ENCODE results near the gene TMCO4.

Gene TMCO4

DNA sequence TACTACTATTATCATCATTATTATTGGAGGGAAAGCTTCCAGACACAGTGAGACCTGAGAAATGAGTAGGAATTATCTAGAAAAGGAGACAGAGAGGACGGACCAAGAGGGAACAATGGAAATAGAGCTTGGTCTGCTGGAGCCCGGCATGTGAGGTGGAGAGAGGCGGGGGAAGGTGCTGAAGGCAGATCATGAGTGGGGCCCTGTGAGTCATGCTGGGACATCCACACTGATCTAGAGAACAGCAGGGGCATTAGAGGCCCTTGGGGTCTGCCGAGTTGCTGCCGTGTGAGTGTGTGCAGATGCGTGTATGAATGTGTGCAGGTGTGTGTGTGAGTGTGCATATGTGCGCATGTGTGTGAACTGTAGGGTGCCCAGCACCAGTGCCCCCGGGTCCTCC is 65.7 kb downstream of the TMCO4 start:
- TF ChIP-seq CTCF (IDR thresholded peaks at IDR 0.05; ENCODE audit: poor library complexity, severe bottlenecking): no peak
- ATAC-seq (ENCODE audit: low read depth) (no peak), DNase-seq (ENCODE audit: low spot score) (no peak)
- no peaks in the 10 kb centered on the region for H3K27me3 ChIP-seq (ENCODE audit: insufficient read depth, poor library complexity, severe bottlenecking)
- no peak overlapping the region for H3K4me3 ChIP-seq (ENCODE audit: severe bottlenecking)
- H3K27ac ChIP-seq (ENCODE audit: poor library complexity, severe bottlenecking): no peak overlapping the region
- no peaks in the 10 kb centered on the region for H3K4me1 ChIP-seq (ENCODE audit: insufficient read depth, poor library complexity, severe bottlenecking)
- H3K9me3 ChIP-seq (ENCODE audit: severe bottlenecking): no peaks in the 10 kb centered on the region
- no peaks in the 10 kb centered on the region for H3K36me3 ChIP-seq (ENCODE audit: low read depth)

GRCh38 chr1:19733615-19734014 is 66.1 kb downstream of the TMCO4 start:
- no peaks in the 10 kb centered on the region for H3K27me3 ChIP-seq (ENCODE audit: insufficient read depth, poor library complexity, severe bottlenecking)
- TF ChIP-seq CTCF (IDR thresholded peaks at IDR 0.05; ENCODE audit: poor library complexity, severe bottlenecking): no peak
- H3K27ac ChIP-seq (ENCODE audit: poor library complexity, severe bottlenecking): no peak overlapping the region
- H3K36me3 ChIP-seq (ENCODE audit: low read depth): no peaks in the 10 kb centered on the region
- H3K4me3 ChIP-seq (ENCODE audit: severe bottlenecking): no peak overlapping the region
- no peaks in the 10 kb centered on the region for H3K9me3 ChIP-seq (ENCODE audit: severe bottlenecking)
- ATAC-seq (ENCODE audit: low read depth) (no peak), DNase-seq (ENCODE audit: low spot score) (no peak)
- no peaks in the 10 kb centered on the region for H3K4me1 ChIP-seq (ENCODE audit: insufficient read depth, poor library complexity, severe bottlenecking)

DNA sequence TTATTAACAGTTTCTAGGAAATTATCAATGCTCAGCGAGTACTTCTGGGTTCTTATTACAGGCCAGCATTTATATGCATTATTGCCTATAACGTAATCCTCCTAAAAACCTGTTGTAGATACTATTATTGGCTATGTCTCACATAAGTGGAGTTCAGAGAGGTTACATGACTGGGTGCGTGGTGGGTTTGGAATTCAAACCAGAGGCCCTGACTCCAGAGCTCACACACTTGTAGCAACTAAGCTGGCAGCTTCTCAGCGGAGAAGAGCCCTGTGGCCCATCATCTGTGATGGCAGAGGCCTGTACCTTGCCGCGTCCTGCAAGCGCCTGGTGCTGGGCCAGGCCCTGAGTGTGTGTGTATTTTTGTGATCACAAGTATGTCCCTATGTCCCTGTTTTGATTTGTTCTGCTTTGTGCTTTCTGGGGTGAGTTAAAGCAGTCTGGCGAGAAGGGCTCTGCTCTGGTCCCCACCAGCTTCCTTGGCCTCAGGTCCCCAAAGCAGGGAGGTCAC is 68.3 kb downstream of the TMCO4 start:
- ATAC-seq (ENCODE audit: low read depth): no peak

GRCh38 chr1:19730793-19731192 is 68.9 kb downstream of the TMCO4 start:
- DNase-seq (ENCODE audit: low spot score) (no peak), ATAC-seq (ENCODE audit: low read depth) (no peak)
- TF ChIP-seq CTCF (IDR thresholded peaks at IDR 0.05; ENCODE audit: poor library complexity, severe bottlenecking): no peak
- no peaks in the 10 kb centered on the region for H3K36me3 ChIP-seq (ENCODE audit: low read depth)
- H3K27ac ChIP-seq (ENCODE audit: poor library complexity, severe bottlenecking): no peak overlapping the region
- H3K4me1 ChIP-seq (ENCODE audit: insufficient read depth, poor library complexity, severe bottlenecking): no peaks in the 10 kb centered on the region
- H3K27me3 ChIP-seq (ENCODE audit: insufficient read depth, poor library complexity, severe bottlenecking): no peaks in the 10 kb centered on the region
- no peak overlapping the region for H3K4me3 ChIP-seq (ENCODE audit: severe bottlenecking)
- no peaks in the 10 kb centered on the region for H3K9me3 ChIP-seq (ENCODE audit: severe bottlenecking)

More for the DNA sequence above, 68.3 kb downstream of the TMCO4 start:
- Histone ChIP-seq H3K27ac (ENCODE audit: poor library complexity, severe bottlenecking) (no peak overlapping the region), H3K4me3 (ENCODE audit: severe bottlenecking) (no peak overlapping the region), H3K4me1 (ENCODE audit: insufficient read depth, poor library complexity, severe bottlenecking) (no peaks in the 10 kb centered on the region), H3K9me3 (ENCODE audit: severe bottlenecking) (no peaks in the 10 kb centered on the region), H3K36me3 (ENCODE audit: low read depth) (no peaks in the 10 kb centered on the region), H3K27me3 (ENCODE audit: insufficient read depth, poor library complexity, severe bottlenecking) (no peaks in the 10 kb centered on the region)
- no peak for DNase-seq (ENCODE audit: low spot score)
- no peak for TF ChIP-seq CTCF (IDR thresholded peaks at IDR 0.05; ENCODE audit: poor library complexity, severe bottlenecking)

DNA sequence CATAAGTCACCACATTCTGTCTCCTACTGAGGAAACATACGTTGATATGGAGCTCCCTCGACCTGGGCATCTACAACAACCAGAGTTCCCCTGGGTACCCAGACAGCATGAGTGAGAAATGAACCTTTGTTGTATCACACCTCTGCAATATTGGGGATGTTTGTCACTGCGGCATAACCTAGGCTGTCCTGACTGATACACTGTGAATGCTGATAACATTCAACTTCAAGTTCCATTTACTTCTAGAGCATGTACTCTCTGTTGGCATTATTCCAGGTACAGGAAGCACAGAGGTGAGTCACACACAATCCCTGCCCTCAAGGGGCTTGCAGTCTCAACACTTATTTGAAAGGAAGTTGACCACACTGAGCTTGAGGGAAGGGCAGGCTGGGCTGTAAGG is 69.5 kb downstream of the TMCO4 start:
- Histone ChIP-seq H3K4me3 (ENCODE audit: severe bottlenecking) (no peak overlapping the region), H3K4me1 (ENCODE audit: insufficient read depth, poor library complexity, severe bottlenecking) (no peaks in the 10 kb centered on the region), H3K9me3 (ENCODE audit: severe bottlenecking) (no peaks in the 10 kb centered on the region), H3K27ac (ENCODE audit: poor library complexity, severe bottlenecking) (no peak overlapping the region), H3K27me3 (ENCODE audit: insufficient read depth, poor library complexity, severe bottlenecking) (no peaks in the 10 kb centered on the region), H3K36me3 (ENCODE audit: low read depth) (no peaks in the 10 kb centered on the region)
- DNase-seq (ENCODE audit: low spot score) (no peak), ATAC-seq (ENCODE audit: low read depth) (no peak)
- no peak for TF ChIP-seq CTCF (IDR thresholded peaks at IDR 0.05; ENCODE audit: poor library complexity, severe bottlenecking)

All from RWPE2 (cell line).